Measurements from ENCODE around the gene GGCX. TPM values are rescaled to one million over a fixed set of nuclear protein-coding genes. Genes with fewer than 3 reads are reported as not detected.
A peak's percentile ranks its signal among the peaks of the same experiment; 100 is the strongest.
"Not testable (repeated sequence)": the region's sequence is repeated elsewhere in the genome, so short reads cannot be mapped to it uniquely, and the experiment has no call there.

Gene GGCX
- total RNA-seq, 3 donors from 2014 or later, result 26.4 to 39.1 (median 31.7) TPM

DNA sequence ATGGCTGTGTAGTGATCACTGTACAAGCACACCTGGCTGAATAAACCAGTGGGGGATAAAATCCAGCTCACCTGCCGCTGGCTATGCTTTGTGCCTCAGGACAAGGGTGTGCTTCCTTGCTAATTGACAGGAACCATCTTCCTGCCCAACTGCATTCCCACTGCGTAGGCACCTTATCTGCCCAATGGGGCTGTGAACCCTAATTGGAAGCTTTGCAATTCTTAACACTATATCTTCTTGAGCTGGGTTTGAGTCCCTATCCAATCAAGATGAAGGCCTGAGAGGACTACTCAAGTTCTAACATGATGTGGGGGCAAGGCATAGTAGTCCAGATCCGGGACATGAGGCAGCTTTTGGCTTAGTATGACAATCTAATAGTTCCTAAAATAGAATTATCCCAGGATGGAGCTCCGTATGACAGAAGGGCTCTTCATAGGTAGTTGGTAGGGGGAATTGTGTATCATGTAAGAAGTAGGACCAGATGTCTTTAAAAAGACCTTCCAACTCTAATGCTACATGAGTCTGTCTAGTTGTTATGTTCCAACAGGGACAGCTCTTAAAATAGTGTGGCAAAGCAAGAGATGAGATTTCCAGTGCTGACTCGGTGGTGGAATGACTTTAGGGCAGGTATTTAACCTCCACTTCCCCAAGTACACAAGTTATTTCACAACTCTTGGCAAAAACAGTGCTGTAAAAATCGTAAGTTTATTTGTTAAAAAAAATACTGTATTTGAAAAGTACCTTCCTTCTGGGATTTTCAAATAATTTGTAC, 43.5 kb upstream of the GGCX start:
- TF ChIP-seq CTCF (IDR thresholded peaks at IDR 0.05), result no peak
- DNase-seq, result no peak
- intact Hi-C loops (cut with DNase I, micrococcal nuclease), result no loop called here
- H3K4me1 ChIP-seq (ENCODE audit: low read depth), result peaks cover 23% of the 10 kb centered on the region
- H3K36me3 ChIP-seq (ENCODE audit: low read depth), result no peaks in the 10 kb centered on the region
- no peaks in the 10 kb centered on the region for H3K9me3 ChIP-seq
- no peak for ATAC-seq
- H3K4me3 ChIP-seq, result no peak overlapping the region

DNA sequence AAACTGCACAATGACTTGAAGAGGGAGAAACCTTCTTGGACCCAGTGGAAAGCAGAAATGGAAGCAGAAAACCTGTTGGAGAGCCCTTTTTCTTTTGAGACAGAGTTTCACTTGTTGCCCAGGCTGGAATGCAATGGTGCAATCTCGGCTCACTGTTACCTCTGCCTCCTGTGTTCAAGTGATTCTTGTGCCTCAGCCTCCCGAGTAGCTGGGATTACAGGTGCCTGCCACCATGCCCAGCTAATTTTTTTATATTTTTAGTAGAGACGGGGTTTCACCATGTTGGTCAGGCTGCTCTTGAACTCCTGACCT, 42.8 kb upstream of the GGCX start:
- intact Hi-C loops (cut with DNase I, micrococcal nuclease), result not testable (repeated sequence)

DNA sequence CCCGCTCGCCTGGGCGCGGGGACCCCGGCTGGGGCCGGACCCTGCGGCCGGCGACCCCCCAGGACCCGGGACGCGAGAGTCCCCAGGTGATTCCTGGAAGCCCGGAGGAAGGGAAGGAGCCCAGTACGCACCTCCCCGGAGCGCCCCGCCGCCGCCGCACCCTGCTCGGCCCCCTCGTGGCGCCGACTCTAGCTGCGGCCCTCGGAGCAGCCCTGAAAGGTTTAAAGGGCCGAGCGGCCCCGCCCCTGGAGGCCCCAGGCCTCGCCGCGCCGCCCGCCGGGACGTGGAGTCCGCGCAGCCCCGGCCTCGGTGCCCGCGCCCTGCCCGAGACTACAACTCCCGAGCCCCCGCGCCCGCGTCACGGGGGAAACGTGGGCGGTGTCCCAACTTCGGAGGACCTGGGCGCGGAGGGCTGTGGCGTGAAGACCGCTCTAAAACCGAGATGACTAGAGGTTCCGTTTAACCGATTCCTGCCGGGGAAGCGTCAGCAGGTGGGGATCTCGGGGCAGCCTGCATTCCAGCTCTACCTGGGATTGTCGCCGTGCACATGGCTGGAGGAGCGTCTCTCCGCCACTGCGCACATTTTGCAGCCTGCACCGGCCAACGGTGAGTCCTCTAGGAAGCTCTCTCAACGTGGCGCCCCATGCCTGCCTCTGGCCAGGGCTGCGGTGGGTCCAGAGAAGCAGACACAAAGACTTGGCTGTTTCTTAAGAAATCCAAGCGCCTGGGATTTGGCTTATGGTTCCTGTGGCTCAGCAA, 41.4 kb upstream of the GGCX start, which contains the start of gene TMEM150A:
Gene TMEM150A (minus strand): TSS at position 223 of the 759 bp plus-strand sequence. CDS start 750 bp downstream, outside the sequence.
- intact Hi-C loops (cut with DNase I, micrococcal nuclease), result no loop called here
- H3K4me3 ChIP-seq, result peak within 1 kb of the TSS; percentile 54
- peaks cover 23% of the 10 kb centered on the region for H3K4me1 ChIP-seq (ENCODE audit: low read depth)
- H3K9me3 ChIP-seq, result no peaks in the 10 kb centered on the region
- DNase-seq, result peak; percentile 94 to 96 (median 96)
- peak; percentile 96 for ATAC-seq
- peak; percentile 22 for TF ChIP-seq CTCF (IDR thresholded peaks at IDR 0.05)
- no peaks in the 10 kb centered on the region for H3K36me3 ChIP-seq (ENCODE audit: low read depth)

More for the DNA sequence above, 42.8 kb upstream of the GGCX start:
- ATAC-seq; DNase-seq; H3K4me3 ChIP-seq; H3K9me3 ChIP-seq; H3K36me3 ChIP-seq (ENCODE audit: low read depth): not testable (repeated sequence)
- H3K4me1 ChIP-seq (ENCODE audit: low read depth), result peaks cover 23% of the 10 kb centered on the region

GRCh38 chr2:85601771-85602475, 40.6 kb upstream of the GGCX start:
- no peak for TF ChIP-seq CTCF (IDR thresholded peaks at IDR 0.05)
- DNase-seq (peak; percentile 68 to 82 (median 81)), ATAC-seq (peak; percentile 66)
- Histone ChIP-seq H3K36me3 (ENCODE audit: low read depth) (no peaks in the 10 kb centered on the region), H3K9me3 (no peaks in the 10 kb centered on the region), H3K4me1 (ENCODE audit: low read depth) (peaks cover 24% of the 10 kb centered on the region), H3K4me3 (peak overlapping the region; percentile 54)
- intact Hi-C loops (cut with DNase I, micrococcal nuclease), result no loop called here

DNA sequence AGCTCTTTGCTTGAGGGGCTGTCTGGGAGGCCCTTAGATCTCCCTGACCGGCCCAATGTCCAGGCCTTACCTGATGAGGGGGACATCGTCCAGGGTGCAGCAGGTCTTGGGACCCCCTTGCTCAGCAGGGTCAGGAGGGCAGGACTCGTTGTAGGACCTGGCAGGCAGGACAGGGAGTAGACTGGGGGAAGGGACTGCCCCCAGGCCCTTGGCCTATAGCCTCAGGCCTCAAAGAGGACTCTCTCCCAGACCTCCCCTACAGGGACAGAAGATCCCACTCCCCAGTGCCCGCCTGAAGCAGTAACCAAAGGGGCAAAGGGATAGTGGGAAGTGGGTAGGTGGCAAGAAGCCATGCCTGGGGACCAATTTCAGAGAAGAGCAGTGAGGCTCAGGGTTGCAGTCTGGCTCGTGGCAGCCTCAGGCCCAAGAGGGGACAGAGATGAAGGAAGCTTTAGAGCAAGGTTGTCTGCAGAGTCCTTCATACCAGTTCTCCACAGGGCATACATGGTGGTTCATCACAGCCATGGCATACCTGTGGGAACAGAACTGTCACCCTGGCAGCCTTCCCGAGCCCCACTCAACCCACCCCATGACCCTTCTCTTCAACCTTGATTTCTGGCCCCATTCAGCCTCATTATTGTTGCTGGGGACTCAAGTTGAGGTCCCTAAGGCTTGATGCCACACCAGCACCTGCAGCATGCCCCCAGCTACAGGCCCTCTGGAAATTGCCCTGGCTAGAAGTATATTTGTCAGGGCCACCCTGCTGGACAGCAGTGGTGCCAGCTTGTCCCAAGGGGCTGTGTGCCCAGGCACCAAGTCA, 39.9 kb upstream of the GGCX start:
- Histone ChIP-seq H3K9me3 (no peaks in the 10 kb centered on the region), H3K36me3 (ENCODE audit: low read depth) (no peaks in the 10 kb centered on the region), H3K4me3 (no peak overlapping the region), H3K4me1 (ENCODE audit: low read depth) (peaks cover 31% of the 10 kb centered on the region)
- ATAC-seq (no peak), DNase-seq (peak in 2 of 3 donors; percentile 36 to 37)
- intact Hi-C loops (cut with DNase I, micrococcal nuclease), result no loop called here
- TF ChIP-seq CTCF (IDR thresholded peaks at IDR 0.05), result no peak

Measured in mucosa of descending colon (tissue), 3 donors.